Forelimb muscle (tissue), 1 donor: Measurements from ENCODE around the gene UHMK1. TPM values are rescaled to one million over a fixed set of nuclear protein-coding genes. Genes with fewer than 3 reads are reported as not detected.
A peak's percentile ranks its signal among the peaks of the same experiment; 100 is the strongest.
"Not testable (repeated sequence)": the region's sequence is repeated elsewhere in the genome, so short reads cannot be mapped to it uniquely, and the experiment has no call there.

ENCODE experiments used
- DNase-seq: peaks from one replicate; pipeline ENCODE4 v3.0.0-alpha.2; 2013; ENCODE audit warnings: low read depth
- polyA plus RNA-seq: library from polyadenylated mRNA; unstranded; fragments of 120-200 nt; gene quantifications from one replicate; pipeline ENCODE4 v1.2.1, GENCODE V29; 2013; ENCODE audit not compliant: insufficient read length

The UHMK1 gene
- polyA plus RNA-seq, 1 donor = 28.0 TPM

GRCh38 chr1:162565460-162565859 lies 67.8 kb downstream of the UHMK1 start:
- DNase-seq = no peak

- DNase-seq = no peak
Measured at GRCh38 chr1:162566870-162567269, 69.3 kb downstream of the UHMK1 start.

- DNase-seq = no peak
Measured at GRCh38 chr1:162568802-162569201, 71.2 kb downstream of the UHMK1 start.

- DNase-seq = no peak
Measured at GRCh38 chr1:162570718-162571117, 73.1 kb downstream of the UHMK1 start.

- DNase-seq = not testable (repeated sequence)
Measured at GRCh38 chr1:162571121-162571520, 73.5 kb downstream of the UHMK1 start.

- DNase-seq = no peak
Measured at GRCh38 chr1:162571696-162572095, 74.1 kb downstream of the UHMK1 start.

GRCh38 chr1:162573136-162573535 lies 75.5 kb downstream of the UHMK1 start:
- no peak for DNase-seq

GRCh38 chr1:162578071-162578700 lies 80.6 kb downstream of the UHMK1 start:
- peak; percentile 61 for DNase-seq

GRCh38 chr1:162578936-162579335 lies 81.3 kb downstream of the UHMK1 start:
- DNase-seq = no peak

Other genes starting within 250 kb of the UHMK1 start
- gene SPATA46, start 121.0 kb upstream of the UHMK1 start, polyA plus RNA-seq = 0.13 TPM
- gene C1orf226, start 116.1 kb upstream of the UHMK1 start, polyA plus RNA-seq = 0.72 TPM
- 0.71 TPM for gene SH2D1B, start 85.7 kb upstream of the UHMK1 start, polyA plus RNA-seq
- gene UAP1, start 63.9 kb downstream of the UHMK1 start, polyA plus RNA-seq = 29.2 TPM
- 37.6 TPM for gene DDR2, start 134.6 kb downstream of the UHMK1 start, polyA plus RNA-seq